HepG2 (cell line): ENCODE results near the gene CRIM1. TPM values are rescaled to one million over a fixed set of nuclear protein-coding genes. Genes with fewer than 3 reads are reported as not detected.

Experiments used
- ATAC-seq: fragments of 200-7000 bp; cut with Tn5 transposase; 3 replicates; pipeline ENCODE4 v1.9.1; 2020; ENCODE audit warnings: mild to moderate bottlenecking, moderate library complexity
- BruUV-seq: library from RNA; stranded (reverse); fragments of 400-500 nt; replicated peaks from 2 replicates; lab custom pipeline; 2021; lab: Mats Ljungman, UMichigan
- CTCF ChIA-PET: fragments of 300-600 bp; formaldehyde crosslinking; extraction: SDS; loops from one replicate; lab custom pipeline; 2021; ENCODE audit warnings: low total read pairs, inconsistent platforms, low intra/inter-chr PET ratio; lab: Yijun Ruan, JAX
- POLR2A ChIA-PET: fragments of 350-600 bp; sonication (Branson Sonifier 250); formaldehyde crosslinking; loops from one replicate; lab custom pipeline; 2020; ENCODE audit warnings: antibody characterized with exemption, inconsistent platforms; lab: Yijun Ruan, JAX
- DNase-seq: peaks from one replicate; pipeline ENCODE4 v3.0.0-alpha.2; 2015; ENCODE audit warnings: low spot score
- FAIRE-seq: peaks from 3 replicates; lab custom pipeline; 2011; peaks lifted over from hg19 to GRCh38; lab: Jason Lieb, UNC
- H2AFZ ChIP-seq: one replicate; pipeline ENCODE4 v1.6.1; 2011; ENCODE audit warnings: low read length, inconsistent platforms
- H3K27ac ChIP-seq: fragments of 300-600 bp; 3 replicates; pipeline ENCODE4 v1.8.0; 2011; ENCODE audit warnings: mixed run types, mild to moderate bottlenecking, mixed read lengths, low read length, inconsistent platforms; ENCODE audit not compliant: insufficient read depth; ENCODE audit errors: extremely low read length
- H3K27me3 ChIP-seq, 2 experiments: fragments of 200-600 bp in 1 of 2; 2 replicates in 1 of 2; 3 replicates in 1 of 2; pipeline versions ENCODE4 v1.6.0 to v1.8.0; 2011; ENCODE audit warnings: low read length in 2 of 2, mild to moderate bottlenecking in 2 of 2, moderate library complexity in 2 of 2, inconsistent platforms in 1 of 2; ENCODE audit not compliant: insufficient read depth in 2 of 2, control insufficient read depth in 1 of 2
- H3K36me3 ChIP-seq, 2 experiments: fragments of 200-600 bp in 1 of 2; replicated peaks in 1 of 2; 2 replicates in 1 of 2; 3 replicates in 1 of 2; pipeline versions ENCODE4 v1.5.1 to v1.8.0; 2011; ENCODE audit warnings: low read length in 2 of 2, inconsistent platforms in 1 of 2; ENCODE audit not compliant: insufficient read depth in 2 of 2, control insufficient read depth in 1 of 2
- H3K4me1 ChIP-seq: 2 replicates; pipeline ENCODE4 v1.5.1; 2012; ENCODE audit warnings: low read length, inconsistent platforms; ENCODE audit not compliant: insufficient read depth
- H3K4me2 ChIP-seq: 2 replicates; pipeline ENCODE4 v1.6.0; 2011; ENCODE audit warnings: low read depth, low read length, inconsistent platforms
- H3K4me3 ChIP-seq, 3 experiments: fragments of 200-600 bp in 1 of 3; sonication (generic), shearing (Covaris generic) in 1 of 3; replicated peaks in 1 of 3; 2 replicates each; pipeline ENCODE4 v1.5.1; 2011 to 2016; ENCODE audit warnings: low read length in 3 of 3, inconsistent platforms in 2 of 3, low read depth in 2 of 3, mild to moderate bottlenecking in 2 of 3, control low read depth in 1 of 3, mixed read lengths in 1 of 3; ENCODE audit not compliant: insufficient read depth in 1 of 3
- H3K79me2 ChIP-seq: one replicate; pipeline ENCODE4 v1.6.1; 2011; ENCODE audit warnings: low read length, inconsistent platforms; ENCODE audit not compliant: insufficient read depth
- H3K9ac ChIP-seq: 2 replicates; pipeline ENCODE4 v1.6.0; 2011; ENCODE audit warnings: mild to moderate bottlenecking, low read depth, low read length, inconsistent platforms; ENCODE audit not compliant: insufficient read depth
- H3K9me3 ChIP-seq: 2 replicates; pipeline ENCODE4 v1.5.1; 2012; ENCODE audit warnings: mild to moderate bottlenecking, low read length
- H4K20me1 ChIP-seq: 2 replicates; pipeline ENCODE4 v1.6.0; 2011; ENCODE audit warnings: inconsistent platforms, mild to moderate bottlenecking, low read length, moderate library complexity; ENCODE audit not compliant: insufficient read depth
- HOXA3 ChIP-seq: sonication (generic); formaldehyde crosslinking; IDR thresholded peaks from 2 replicates; pipeline ENCODE4 v1.5.0; 2020; ENCODE audit warnings: missing genetic modification reagents
- RBM22 ChIP-seq: fragments of 200-400 bp; formaldehyde crosslinking; optimal IDR thresholded peaks from 2 replicates; pipeline ENCODE3; 2017; ENCODE audit warnings: mild to moderate bottlenecking, low read length, moderate library complexity
- SRF ChIP-seq: IDR thresholded peaks from 2 replicates; pipeline ENCODE4 v1.6.1; 2011; ENCODE audit warnings: mild to moderate bottlenecking, low read depth, low read length, moderate library complexity
- ZNF329 ChIP-seq: sonication (generic); formaldehyde crosslinking; IDR thresholded peaks from 2 replicates; pipeline ENCODE4 v1.9.0; 2021; ENCODE audit warnings: low read depth, mild to moderate bottlenecking, missing genetic modification reagents
- WGBS: methylation state at CpG from one replicate; pipeline ENCODE4 v1.1.6; 2017; ENCODE audit warnings: low lambda C conversion rate; 5-methylcytosine and 5-hydroxymethylcytosine counted together
- in situ Hi-C: cut with HindIII; loops from 2 replicates; pipeline ENCODE4 v1.10.0; 2017; ENCODE audit warnings: low pct_unique_long_range_greater_than_20kb; ENCODE audit not compliant: extremely low pct_ligation_motif_present
- intact Hi-C: fragments of 100-400 bp; cut with micrococcal nuclease; formaldehyde crosslinking; loops from one replicate; pipeline ENCODE4 v1.10.0; 2022; ENCODE audit not compliant: unreplicated experiment
- polyA plus RNA-seq, 8 experiments: library from polyadenylated mRNA; depleted of rRNA in 3 of 8; stranded (reverse) in 7 of 8; unstranded in 1 of 8; fragments of >200 nt; fragmentation: Illumina TruSeq in 4 of 8; extraction: Trizol in 4 of 8; gene quantifications; 2 replicates each; pipeline versions ENCODE4 v1.2.1 to v1.2.3, GENCODE V29; 2011 to 2016; ENCODE audit warnings: low read depth in 4 of 8, missing spikeins in 1 of 8, mixed read lengths in 1 of 8; ENCODE audit not compliant: insufficient read depth in 1 of 8
- total RNA-seq, 5 experiments: library from RNA; depleted of rRNA; stranded (reverse); fragments of >200 nt; fragmentation: Illumina TruSeq; extraction: Trizol; gene quantifications; 2 replicates each; pipeline ENCODE4 v1.2.3, GENCODE V29; 2016; ENCODE audit warnings: low read depth in 1 of 5

Gene CRIM1
- total and polyA plus RNA-seq, 2 of the 13 experiments (the other 11 are each of a cell fraction or from before 2014, with no cell fraction given), result 39.1 to 69.9 TPM

GRCh38 chr2:36547906-36548305 is 192.3 kb downstream of the CRIM1 start:
- H3K79me2 ChIP-seq, result no peaks in the 10 kb centered on the region
- H4K20me1 ChIP-seq, result no peaks in the 10 kb centered on the region
- no peak overlapping the region for H3K9ac ChIP-seq
- intact Hi-C loops, result loop anchor here (5.0 kb wide), 1 partner anchor 114 kb away; no protein-coding TSS in a partner anchor
- 94% methylated on average over 3 of the region's 3 CpGs for WGBS
- no peak overlapping the region for H3K4me2 ChIP-seq
- H2AFZ ChIP-seq, result no peak overlapping the region
- ChIA-PET POLR2A (no interaction called here), CTCF (no interaction called here)
- no peaks in the 10 kb centered on the region for H3K4me1 ChIP-seq
- H3K4me3 ChIP-seq, result no peak overlapping the region
- no peak overlapping the region for H3K27ac ChIP-seq
- in situ Hi-C loops, result loop anchor here (10.0 kb wide), 1 partner anchor 117 kb away; no protein-coding TSS in a partner anchor
- peaks cover 21 to 68% of the 10 kb centered on the region in 2 experiments for H3K36me3 ChIP-seq
- DNase-seq, result no peak
- FAIRE-seq, result no peak
- H3K9me3 ChIP-seq, result no peaks in the 10 kb centered on the region
- TF ChIP-seq SRF (no peak), ZNF329 (CRISPR knock-in tag) (no peak)
- ATAC-seq, result peak; percentile 44
- H3K27me3 ChIP-seq, result no peaks in the 10 kb centered on the region
- no TSS peak for BruUV-seq

- 97% methylated on average over 7 of the region's 7 CpGs for WGBS
- TF ChIP-seq RBM22 (peak; percentile 78), HOXA3 (CRISPR knock-in tag) (no peak)
- TF ChIP-seq, all 625 proteins: peak for 1
- BruUV-seq, result TSS peak; percentile 39
- Histone ChIP-seq H3K79me2 (no peaks in the 10 kb centered on the region), H4K20me1 (no peaks in the 10 kb centered on the region), H3K4me2 (no peak overlapping the region), H3K9ac (no peak overlapping the region), H3K4me3 (no peak overlapping the region), H3K36me3 (peaks cover 23 to 72% of the 10 kb centered on the region in 2 experiments), H3K4me1 (no peaks in the 10 kb centered on the region), H3K9me3 (no peaks in the 10 kb centered on the region), H3K27ac (no peak overlapping the region), H3K27me3 (no peaks in the 10 kb centered on the region), H2AFZ (no peak overlapping the region)
- FAIRE-seq (no peak), ATAC-seq (no peak), DNase-seq (no peak)
- in situ Hi-C loops, result loop anchor here (10.0 kb wide), 1 partner anchor 116 kb away; no protein-coding TSS in a partner anchor
- intact Hi-C loops, result loop anchor here (5.0 kb wide), 1 partner anchor 113 kb away; no protein-coding TSS in a partner anchor
- POLR2A ChIA-PET, result no interaction called here
- CTCF ChIA-PET, result no interaction called here
These were observed 193.6 kb downstream of the CRIM1 start for GRCh38 chr2:36549165-36549574.
